Loucy (cell line): ENCODE data around the gene ITGB1BP1.

Source experiments
- H2AFZ ChIP-seq: fragments of 200-600 bp; sonication (generic); 2 replicates; pipeline ENCODE4 v1.6.0; 2016; ENCODE audit warnings: antibody characterized with exemption, mild to moderate bottlenecking, low read length, moderate library complexity
- H3F3A ChIP-seq: fragments of 200-600 bp; 2 replicates; pipeline ENCODE4 v1.6.0; 2016; ENCODE audit warnings: antibody characterized with exemption, low read depth, mild to moderate bottlenecking
- H3K27me3 ChIP-seq: fragments of 200-600 bp; sonication (generic); 2 replicates; pipeline ENCODE4 v1.6.1; 2014; ENCODE audit warnings: low read length, mild to moderate bottlenecking; ENCODE audit not compliant: insufficient read depth, poor library complexity, severe bottlenecking
- H3K36me3 ChIP-seq: fragments of 200-600 bp; sonication (generic); 2 replicates; pipeline ENCODE4 v1.6.1; 2016; ENCODE audit warnings: low read length; ENCODE audit not compliant: insufficient read depth
- H3K4me1 ChIP-seq: fragments of 200-600 bp; sonication (generic); 2 replicates; pipeline ENCODE4 v1.5.1; 2014; ENCODE audit warnings: low read length, mild to moderate bottlenecking; ENCODE audit not compliant: insufficient read depth, poor library complexity, severe bottlenecking
- H3K4me2 ChIP-seq: fragments of 200-600 bp; sonication (generic); 2 replicates; pipeline ENCODE4 v1.6.0; 2014; ENCODE audit warnings: antibody characterized with exemption, low read length, low read depth, mild to moderate bottlenecking; ENCODE audit not compliant: poor library complexity, severe bottlenecking
- H3K4me3 ChIP-seq: fragments of 200-600 bp; sonication (generic); 2 replicates; pipeline ENCODE4 v1.5.1; 2014; ENCODE audit warnings: low read length, mild to moderate bottlenecking, mixed read lengths; ENCODE audit not compliant: poor library complexity, severe bottlenecking
- H3K79me2 ChIP-seq: fragments of 200-600 bp; sonication (generic); 2 replicates; pipeline ENCODE4 v1.6.1; 2014; ENCODE audit warnings: low read length; ENCODE audit not compliant: insufficient read depth
- H3K9ac ChIP-seq: fragments of 200-600 bp; sonication (generic); 2 replicates; pipeline ENCODE4 v1.6.0; 2014; ENCODE audit warnings: mild to moderate bottlenecking, low read depth, low read length, moderate library complexity; ENCODE audit not compliant: poor library complexity, severe bottlenecking
- H3K9me2 ChIP-seq: fragments of 200-600 bp; sonication (generic); replicated peaks from 2 replicates; pipeline ENCODE4 v1.6.1; 2016; ENCODE audit warnings: low read depth, low read length, mixed read lengths
- H3K9me3 ChIP-seq: fragments of 200-600 bp; sonication (generic); 2 replicates; pipeline ENCODE4 v1.6.1; 2014; ENCODE audit warnings: mild to moderate bottlenecking, antibody characterized with exemption, low read length, low read depth; ENCODE audit not compliant: insufficient read depth
- H4K20me1 ChIP-seq: fragments of 200-600 bp; sonication (generic); 2 replicates; pipeline ENCODE4 v1.6.0; 2014; ENCODE audit warnings: antibody characterized with exemption, low read length, mild to moderate bottlenecking; ENCODE audit not compliant: insufficient read depth, poor library complexity, severe bottlenecking
- EZH2phosphoT487 ChIP-seq: fragments of 200-600 bp; IDR thresholded peaks from 2 replicates; pipeline ENCODE4 v1.6.1; 2018; ENCODE audit warnings: antibody characterized with exemption, mild to moderate bottlenecking, moderate library complexity, borderline replicate concordance
- TF ChIP-seq, protein P1 (sequence below): fragments of 200-600 bp; sonication (generic); conservative IDR thresholded peaks from 2 replicates; pipeline ENCODE4 v1.5.1; 2014; ENCODE audit warnings: mild to moderate bottlenecking, antibody characterized with exemption, low read length

The ITGB1BP1 gene

DNA sequence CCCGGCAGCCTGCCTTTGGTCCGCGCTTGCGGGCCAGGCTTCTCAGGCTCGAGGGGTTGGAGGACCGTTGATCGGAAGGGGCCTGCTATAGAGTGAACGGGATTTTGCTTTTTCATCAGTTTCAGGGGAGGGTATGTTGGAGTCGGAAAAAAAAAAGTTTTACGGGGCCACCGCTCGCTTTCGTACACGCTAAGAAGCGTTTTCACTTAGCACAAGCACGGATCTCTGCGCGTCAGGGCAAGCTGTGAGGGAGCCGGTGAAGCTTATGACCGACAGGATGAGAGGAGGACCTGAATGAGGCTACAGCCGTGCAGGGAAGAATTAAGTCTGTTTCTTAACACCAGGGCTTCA lies 569 bp upstream of the ITGB1BP1 start:
- no peaks in the 10 kb centered on the region for H3K9me2 ChIP-seq

DNA sequence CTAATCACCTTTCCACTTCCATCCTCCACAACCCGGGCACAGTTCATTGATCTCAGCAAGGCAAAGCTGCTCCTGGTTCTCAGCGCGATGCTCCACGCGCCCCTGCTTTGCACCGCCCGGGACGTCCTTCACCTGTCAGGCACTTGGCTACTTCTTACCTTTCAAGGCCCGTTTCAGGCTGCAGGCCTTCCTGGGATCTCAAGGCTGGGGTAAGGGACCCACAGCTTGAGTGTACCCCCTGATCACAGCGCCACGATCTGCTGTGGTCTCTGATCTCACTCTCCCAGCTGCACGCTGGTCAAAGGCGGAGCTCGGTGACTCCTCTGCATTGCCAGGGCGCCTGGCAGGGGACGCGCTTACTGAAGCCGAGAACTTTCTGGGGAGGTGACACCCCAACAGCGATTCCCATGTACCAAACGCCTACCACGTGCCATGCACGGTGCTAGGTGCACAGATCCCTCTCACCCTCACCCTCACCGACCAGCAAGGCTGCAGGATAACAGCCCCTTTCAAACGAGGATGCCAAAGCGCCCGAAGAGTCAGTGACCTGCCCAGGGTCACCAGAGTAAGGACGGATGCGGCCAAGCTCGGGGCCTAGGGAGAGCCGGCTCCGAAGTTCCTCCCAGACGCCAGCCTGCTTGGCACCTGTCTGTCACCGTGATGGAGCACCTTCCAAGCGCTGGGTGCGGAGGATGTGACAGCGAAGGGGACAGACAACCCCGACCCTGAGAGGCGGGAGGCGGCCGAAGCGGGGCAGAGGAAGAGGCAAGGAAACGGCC lies 818 bp downstream of the ITGB1BP1 start:
- Histone ChIP-seq H3K9me2 (no peaks in the 10 kb centered on the region), H3K4me2 (peak overlapping the region; percentile 91), H3K79me2 (peaks cover 70% of the 10 kb centered on the region), H3F3A (no peaks in the 10 kb centered on the region), H3K27me3 (no peaks in the 10 kb centered on the region), H4K20me1 (peaks cover 10% of the 10 kb centered on the region), H2AFZ (peak overlapping the region; percentile 95), H3K4me3 (peak overlapping the region; percentile 95), H3K9me3 (no peaks in the 10 kb centered on the region), H3K36me3 (no peaks in the 10 kb centered on the region), H3K4me1 (peaks cover 40% of the 10 kb centered on the region), H3K9ac (peak overlapping the region; percentile 98)
- TF ChIP-seq, protein P1, sequence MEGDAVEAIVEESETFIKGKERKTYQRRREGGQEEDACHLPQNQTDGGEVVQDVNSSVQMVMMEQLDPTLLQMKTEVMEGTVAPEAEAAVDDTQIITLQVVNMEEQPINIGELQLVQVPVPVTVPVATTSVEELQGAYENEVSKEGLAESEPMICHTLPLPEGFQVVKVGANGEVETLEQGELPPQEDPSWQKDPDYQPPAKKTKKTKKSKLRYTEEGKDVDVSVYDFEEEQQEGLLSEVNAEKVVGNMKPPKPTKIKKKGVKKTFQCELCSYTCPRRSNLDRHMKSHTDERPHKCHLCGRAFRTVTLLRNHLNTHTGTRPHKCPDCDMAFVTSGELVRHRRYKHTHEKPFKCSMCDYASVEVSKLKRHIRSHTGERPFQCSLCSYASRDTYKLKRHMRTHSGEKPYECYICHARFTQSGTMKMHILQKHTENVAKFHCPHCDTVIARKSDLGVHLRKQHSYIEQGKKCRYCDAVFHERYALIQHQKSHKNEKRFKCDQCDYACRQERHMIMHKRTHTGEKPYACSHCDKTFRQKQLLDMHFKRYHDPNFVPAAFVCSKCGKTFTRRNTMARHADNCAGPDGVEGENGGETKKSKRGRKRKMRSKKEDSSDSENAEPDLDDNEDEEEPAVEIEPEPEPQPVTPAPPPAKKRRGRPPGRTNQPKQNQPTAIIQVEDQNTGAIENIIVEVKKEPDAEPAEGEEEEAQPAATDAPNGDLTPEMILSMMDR: 0 out of 2 replicates have a peak, but pooled peaks have one; percentile 8
- no peak for TF ChIP-seq EZH2phosphoT487

More for the DNA sequence above, 569 bp upstream of the ITGB1BP1 start:
- Histone ChIP-seq H3K9ac (peak overlapping the region; percentile 98), H3K9me3 (no peaks in the 10 kb centered on the region), H3K27me3 (no peaks in the 10 kb centered on the region), H3K36me3 (no peaks in the 10 kb centered on the region), H4K20me1 (peaks cover 10% of the 10 kb centered on the region), H3K4me3 (peak overlapping the region; percentile 95), H3K4me2 (peak overlapping the region; percentile 82), H3K79me2 (peaks cover 66% of the 10 kb centered on the region), H2AFZ (peak overlapping the region; percentile 96), H3F3A (no peaks in the 10 kb centered on the region), H3K4me1 (peaks cover 40% of the 10 kb centered on the region)
- TF ChIP-seq, protein P1: no peak
- no peak for TF ChIP-seq EZH2phosphoT487

DNA sequence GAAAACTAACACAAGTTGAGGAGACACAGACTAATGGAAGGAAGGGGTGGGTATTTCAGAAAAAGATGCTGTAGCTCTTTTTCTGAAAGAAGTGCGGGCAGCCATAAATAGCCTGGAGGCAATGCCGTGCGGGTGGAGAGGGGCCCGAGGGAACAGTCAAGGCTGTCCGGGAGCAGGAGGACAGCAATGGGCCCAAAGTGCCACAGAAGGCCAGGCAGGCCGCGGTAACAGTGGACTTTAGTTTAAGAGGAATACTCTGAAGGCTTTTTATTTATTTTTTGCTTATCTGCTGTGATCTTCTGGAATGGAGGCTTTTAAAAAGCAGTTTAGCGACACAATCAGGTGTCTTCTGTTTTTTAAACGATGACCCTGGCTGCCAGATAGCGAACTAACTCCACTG lies 2.8 kb downstream of the ITGB1BP1 start:
- Histone ChIP-seq H3K9ac (no peak overlapping the region), H2AFZ (no peak overlapping the region), H3K27me3 (no peaks in the 10 kb centered on the region), H4K20me1 (peaks cover 10% of the 10 kb centered on the region), H3K9me3 (no peaks in the 10 kb centered on the region), H3K9me2 (no peaks in the 10 kb centered on the region), H3K4me3 (no peak overlapping the region), H3F3A (no peaks in the 10 kb centered on the region), H3K4me2 (peak overlapping the region; percentile 29), H3K36me3 (no peaks in the 10 kb centered on the region), H3K79me2 (peaks cover 61% of the 10 kb centered on the region), H3K4me1 (peaks cover 31% of the 10 kb centered on the region)
- TF ChIP-seq EZH2phosphoT487: no peak
- TF ChIP-seq, protein P1: no peak
